GM23248 (cell line): ENCODE data around the gene APOE. TPM values are rescaled to one million over a fixed set of nuclear protein-coding genes. Genes with fewer than 3 reads are reported as not detected.
"Not testable (repeated sequence)": the region's sequence is repeated elsewhere in the genome, so short reads cannot be mapped to it uniquely, and the experiment has no call there.

ENCODE experiments used
- DNase-seq: peaks from one replicate; pipeline ENCODE4 v3.0.0-alpha.2; 2015
- H2AFZ ChIP-seq: fragments of 200-600 bp; sonication (generic); 2 replicates; pipeline ENCODE4 v1.6.1; 2016; ENCODE audit warnings: antibody characterized with exemption
- H3F3A ChIP-seq: fragments of 200-600 bp; sonication (generic); 2 replicates; pipeline ENCODE4 v1.6.1; 2016; ENCODE audit warnings: mild to moderate bottlenecking, antibody characterized with exemption, mixed run types; ENCODE audit not compliant: insufficient read depth
- H3K27ac ChIP-seq: fragments of 200-600 bp; sonication (generic); 2 replicates; pipeline ENCODE4 v1.5.1; 2016; ENCODE audit warnings: mild to moderate bottlenecking
- H3K27me3 ChIP-seq: fragments of 200-600 bp; sonication (generic); replicated peaks from 2 replicates; pipeline ENCODE4 v1.6.1; 2016; ENCODE audit warnings: mild to moderate bottlenecking; ENCODE audit not compliant: insufficient read depth
- H3K36me3 ChIP-seq: fragments of 200-600 bp; sonication (generic); 2 replicates; pipeline ENCODE4 v1.6.1; 2016; ENCODE audit warnings: low read depth, mild to moderate bottlenecking
- H3K4me1 ChIP-seq: fragments of 200-600 bp; sonication (generic); 2 replicates; pipeline ENCODE4 v1.6.1; 2016; ENCODE audit warnings: mild to moderate bottlenecking; ENCODE audit not compliant: insufficient read depth
- H3K4me2 ChIP-seq: fragments of 200-600 bp; sonication (generic); one replicate; pipeline ENCODE4 v1.6.1; 2016; ENCODE audit warnings: mild to moderate bottlenecking; ENCODE audit not compliant: unreplicated experiment
- H3K4me3 ChIP-seq: fragments of 200-600 bp; sonication (generic); 2 replicates; pipeline ENCODE4 v1.5.1; 2016; ENCODE audit warnings: mild to moderate bottlenecking
- H3K79me2 ChIP-seq: fragments of 200-600 bp; sonication (generic); 2 replicates; pipeline ENCODE4 v1.6.1; 2016; ENCODE audit warnings: mild to moderate bottlenecking; ENCODE audit not compliant: insufficient read depth
- H3K9ac ChIP-seq: fragments of 200-600 bp; sonication (generic); 2 replicates; pipeline ENCODE4 v1.6.1; 2016; ENCODE audit warnings: mild to moderate bottlenecking
- H3K9me2 ChIP-seq: fragments of 200-600 bp; sonication (generic); 2 replicates; pipeline ENCODE4 v1.6.1; 2016; ENCODE audit warnings: mixed run types, mild to moderate bottlenecking, moderate library complexity; ENCODE audit not compliant: insufficient read depth
- H3K9me3 ChIP-seq: fragments of 200-600 bp; sonication (generic); one replicate; pipeline ENCODE4 v1.6.1; 2017; ENCODE audit warnings: low read depth
- H4K20me1 ChIP-seq: fragments of 200-600 bp; sonication (generic); 2 replicates; pipeline ENCODE4 v1.6.0; 2016; ENCODE audit not compliant: insufficient read depth
- EZH2 ChIP-seq: fragments of 200-600 bp; sonication (generic); IDR thresholded peaks from 2 replicates; pipeline ENCODE4 v1.6.1; 2018; ENCODE audit warnings: antibody characterized with exemption, mild to moderate bottlenecking; ENCODE audit not compliant: insufficient read depth, poor library complexity, severe bottlenecking
- EZH2phosphoT487 ChIP-seq: fragments of 200-600 bp; sonication (generic); IDR thresholded peaks from 2 replicates; pipeline ENCODE4 v1.6.1; 2018; ENCODE audit warnings: antibody characterized with exemption, moderate library complexity, mild to moderate bottlenecking, low read depth; ENCODE audit not compliant: insufficient read depth
- WGBS, 2 experiments: methylation state at CpG; one replicate each; pipeline ENCODE4 v1.1.6; 2015 to 2017; ENCODE audit warnings: low lambda C conversion rate in 2 of 2, low coverage in 1 of 2; ENCODE audit errors: missing lambda C conversion rate in 2 of 2; 5-methylcytosine and 5-hydroxymethylcytosine counted together
- in situ Hi-C: fragments of 300-500 bp; cut with MboI; formaldehyde crosslinking; loops from 2 replicates; pipeline ENCODE4 v1.15.0; 2020
- polyA plus RNA-seq: library from polyadenylated mRNA; unstranded; fragments of >200 nt; fragmentation: Nextera tagmentation; extraction: Ambion mirVana; gene quantifications from 2 replicates; pipeline ENCODE4 v1.2.1, GENCODE V29; 2016
- total RNA-seq: library from RNA; depleted of rRNA; stranded (reverse); fragments of >200 nt; shearing (Covaris generic); gene quantifications from 2 replicates; pipeline ENCODE4 v1.2.3, GENCODE V29; 2014; rRNA removed

The APOE gene
- total RNA-seq (0.76 TPM in 1 of 2 replicates, not detected in the other), polyA plus RNA-seq (0.60 and 0.87 TPM in 2 replicates)

GRCh38 chr19:44905437-44906160 is at the start of gene APOE:
TSS of gene APOE (plus strand) at chr19:44905796. CDS start at chr19:44906625, 829 bp downstream.
- H4K20me1 ChIP-seq = no peaks in the 10 kb centered on the region
- peaks cover 14% of the 10 kb centered on the region for H3K27me3 ChIP-seq
- no peaks in the 10 kb centered on the region for H3K9me2 ChIP-seq
- H3K9me3 ChIP-seq = no peaks in the 10 kb centered on the region
- no peaks in the 10 kb centered on the region for H3F3A ChIP-seq
- no peaks in the 10 kb centered on the region; the same call in 1 of the 2 replicates for H3K4me1 ChIP-seq
- in situ Hi-C loops = no loop called here
- DNase-seq = peak; percentile 18
- no peak for TF ChIP-seq EZH2phosphoT487
- TF ChIP-seq EZH2 = no peak
- H3K4me2 ChIP-seq = peak within 1 kb of the TSS; percentile 32
- no peaks in the 10 kb centered on the region; the same call in 1 of the 2 replicates for H3K36me3 ChIP-seq
- H3K79me2 ChIP-seq = no peaks in the 10 kb centered on the region
- H3K27ac ChIP-seq = no peak within 1 kb of the TSS
- no peak within 1 kb of the TSS for H3K4me3 ChIP-seq
- no peak within 1 kb of the TSS for H3K9ac ChIP-seq
- H2AFZ ChIP-seq = 0 out of 2 replicates have a peak within 1 kb of the TSS, but pooled peaks have one; percentile 7
- 4 to 5% methylated on average over 15 to 20 of the region's 20 CpGs for WGBS, 2 experiments

- no peak for DNase-seq
- in situ Hi-C loops = no loop called here
- 93 to 95% methylated on average over 10 of the region's 10 CpGs for WGBS, 2 experiments
Observed at GRCh38 chr19:44856421-44857083, 49.0 kb upstream of the APOE start.

GRCh38 chr19:44857837-44858236 is 47.8 kb upstream of the APOE start:
- H3K9me3 ChIP-seq = no peaks in the 10 kb centered on the region
- peaks cover 92% of the 10 kb centered on the region for H3K79me2 ChIP-seq
- H3K27ac ChIP-seq = no peak overlapping the region
- H3K9me2 ChIP-seq = no peaks in the 10 kb centered on the region
- 82 to 88% methylated on average over 4 of the region's 4 CpGs for WGBS, 2 experiments
- H3K9ac ChIP-seq = no peak overlapping the region
- no peaks in the 10 kb centered on the region for H3K36me3 ChIP-seq
- H3K4me2 ChIP-seq = no peak overlapping the region
- H3K27me3 ChIP-seq = no peaks in the 10 kb centered on the region
- TF ChIP-seq EZH2phosphoT487 = no peak
- no peak for TF ChIP-seq EZH2
- no peak overlapping the region for H3K4me3 ChIP-seq
- in situ Hi-C loops = no loop called here
- no peaks in the 10 kb centered on the region for H3F3A ChIP-seq
- H4K20me1 ChIP-seq = no peaks in the 10 kb centered on the region
- no peak overlapping the region for H2AFZ ChIP-seq
- H3K4me1 ChIP-seq = no peaks in the 10 kb centered on the region
- DNase-seq = no peak

More at GRCh38 chr19:44856421-44857083, 49.0 kb upstream of the APOE start:
- no peak overlapping the region for H3K9ac ChIP-seq
- H3K9me3 ChIP-seq = no peaks in the 10 kb centered on the region
- no peaks in the 10 kb centered on the region for H4K20me1 ChIP-seq
- TF ChIP-seq EZH2 (no peak), EZH2phosphoT487 (no peak)
- no peaks in the 10 kb centered on the region for H3K4me1 ChIP-seq
- H3K9me2 ChIP-seq = no peaks in the 10 kb centered on the region
- H3K27me3 ChIP-seq = no peaks in the 10 kb centered on the region
- H3K36me3 ChIP-seq = no peaks in the 10 kb centered on the region
- peaks cover 94% of the 10 kb centered on the region for H3K79me2 ChIP-seq
- H3K4me3 ChIP-seq = no peak overlapping the region
- H3K27ac ChIP-seq = no peak overlapping the region
- H2AFZ ChIP-seq = no peak overlapping the region
- no peak overlapping the region for H3K4me2 ChIP-seq
- no peaks in the 10 kb centered on the region for H3F3A ChIP-seq

- DNase-seq, H2AFZ ChIP-seq, H3K36me3 ChIP-seq, H4K20me1 ChIP-seq, H3K4me1 ChIP-seq, H3K27me3 ChIP-seq, in situ Hi-C loops, H3K27ac ChIP-seq, H3K4me2 ChIP-seq, H3K9ac ChIP-seq, H3K9me3 ChIP-seq, H3K4me3 ChIP-seq, H3K9me2 ChIP-seq, H3F3A ChIP-seq: not testable (repeated sequence)
- H3K79me2 ChIP-seq = peaks cover 63% of the 10 kb centered on the region
- 76 to 87% methylated on average over 3 of the region's 3 CpGs for WGBS, 2 experiments
Observed at GRCh38 chr19:44861576-44861975, 44.0 kb upstream of the APOE start.
